Stimulated activated naive CD4-positive, alpha-beta T cell treated with Interleukin-2 at 50 U/mL for 16 hours (primary cell): Measurements from ENCODE around the gene MAST1.
"Not testable (repeated sequence)": the region's sequence is repeated elsewhere in the genome, so short reads cannot be mapped to it uniquely, and the experiment has no call there.

Experiments used
- DNase-seq: peaks from one replicate; lab custom pipeline; 2025; lab: John Stamatoyannopoulos, UW

Gene MAST1

DNA sequence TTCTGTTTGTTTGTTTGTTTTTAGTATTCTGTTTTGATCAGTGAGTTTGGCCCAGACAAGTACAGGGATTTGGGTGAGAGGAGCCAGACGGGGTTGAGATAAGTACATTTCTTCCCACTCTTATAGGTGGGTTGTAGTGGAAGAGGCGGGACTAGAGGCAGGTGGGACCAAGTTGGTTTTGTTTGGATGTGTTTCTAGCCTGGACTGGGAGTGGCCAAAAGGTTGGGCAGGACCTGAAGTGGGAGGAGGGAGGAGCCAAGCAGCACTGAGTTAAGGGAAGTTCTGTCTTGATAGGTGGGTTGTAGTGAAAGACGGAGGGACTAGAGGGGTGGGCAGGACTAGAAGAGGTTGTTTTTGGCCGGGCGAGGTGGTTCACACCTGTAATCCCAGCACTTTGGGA lies 33.9 kb downstream of the MAST1 start:
- DNase-seq = no peak

DNA sequence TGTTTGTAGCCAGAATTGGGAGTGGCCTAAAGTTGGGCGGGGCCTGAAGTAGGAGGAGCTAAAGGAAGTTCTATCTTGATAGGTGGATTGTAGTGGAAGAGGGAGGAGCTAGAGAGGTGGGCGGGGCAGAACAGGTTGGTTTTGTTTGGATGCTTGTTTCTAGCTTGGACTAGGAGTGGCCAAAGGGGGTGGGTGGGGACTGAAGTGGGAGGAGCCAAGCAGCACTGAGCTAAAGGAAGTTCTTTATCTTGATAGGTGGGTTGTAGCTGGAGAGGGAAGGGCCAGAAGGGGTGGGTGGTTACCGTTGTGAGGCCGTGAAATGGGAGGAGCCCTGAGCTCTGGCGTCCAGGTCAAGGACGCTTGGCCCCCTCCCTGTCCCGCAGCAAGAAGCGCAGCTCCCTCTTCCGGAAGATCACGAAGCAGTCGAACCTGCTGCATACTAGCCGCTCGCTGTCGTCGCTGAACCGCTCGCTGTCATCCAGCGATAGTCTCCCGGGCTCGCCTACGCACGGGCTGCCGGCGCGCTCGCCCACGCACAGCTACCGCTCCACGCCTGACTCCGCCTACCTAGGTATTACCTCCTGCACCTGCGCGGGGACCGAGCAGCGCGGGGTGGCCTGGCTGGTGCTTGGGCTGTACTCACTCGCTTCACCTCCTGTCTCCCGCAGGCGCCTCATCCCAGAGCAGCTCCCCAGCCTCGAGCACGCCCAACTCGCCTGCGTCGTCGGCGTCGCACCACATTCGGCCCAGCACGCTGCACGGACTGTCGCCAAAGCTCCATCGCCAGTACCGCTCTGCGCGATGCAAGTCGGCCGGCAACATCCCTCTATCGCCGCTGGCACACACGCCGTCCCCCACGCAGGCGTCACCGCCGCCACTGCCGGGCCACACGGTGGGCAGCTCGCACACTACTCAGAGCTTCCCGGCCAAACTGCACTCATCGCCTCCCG lies 34.9 kb downstream of the MAST1 start:
- DNase-seq = peak; percentile 32

DNA sequence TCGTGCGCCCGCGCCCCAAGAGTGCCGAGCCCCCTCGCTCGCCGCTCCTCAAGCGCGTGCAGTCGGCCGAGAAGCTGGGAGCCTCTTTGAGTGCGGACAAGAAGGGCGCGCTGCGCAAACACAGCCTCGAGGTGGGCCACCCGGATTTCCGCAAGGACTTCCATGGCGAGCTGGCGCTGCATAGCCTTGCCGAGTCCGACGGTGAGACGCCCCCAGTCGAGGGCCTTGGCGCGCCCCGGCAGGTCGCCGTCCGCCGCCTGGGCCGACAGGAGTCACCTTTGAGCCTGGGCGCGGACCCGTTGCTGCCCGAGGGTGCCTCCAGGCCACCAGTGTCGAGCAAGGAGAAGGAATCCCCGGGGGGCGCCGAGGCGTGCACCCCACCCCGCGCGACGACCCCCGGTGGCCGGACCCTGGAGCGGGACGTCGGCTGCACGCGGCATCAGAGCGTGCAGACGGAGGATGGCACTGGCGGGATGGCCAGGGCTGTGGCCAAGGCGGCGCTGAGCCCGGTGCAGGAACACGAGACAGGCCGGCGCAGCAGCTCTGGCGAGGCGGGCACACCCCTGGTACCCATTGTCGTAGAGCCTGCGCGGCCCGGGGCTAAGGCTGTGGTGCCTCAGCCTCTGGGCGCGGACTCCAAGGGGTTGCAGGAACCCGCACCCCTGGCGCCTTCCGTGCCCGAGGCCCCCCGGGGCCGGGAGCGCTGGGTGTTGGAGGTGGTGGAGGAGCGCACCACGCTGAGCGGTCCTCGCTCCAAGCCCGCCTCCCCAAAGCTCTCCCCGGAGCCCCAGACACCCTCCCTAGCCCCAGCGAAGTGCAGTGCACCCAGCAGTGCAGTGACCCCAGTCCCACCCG lies 35.8 kb downstream of the MAST1 start:
- no peak for DNase-seq

DNA sequence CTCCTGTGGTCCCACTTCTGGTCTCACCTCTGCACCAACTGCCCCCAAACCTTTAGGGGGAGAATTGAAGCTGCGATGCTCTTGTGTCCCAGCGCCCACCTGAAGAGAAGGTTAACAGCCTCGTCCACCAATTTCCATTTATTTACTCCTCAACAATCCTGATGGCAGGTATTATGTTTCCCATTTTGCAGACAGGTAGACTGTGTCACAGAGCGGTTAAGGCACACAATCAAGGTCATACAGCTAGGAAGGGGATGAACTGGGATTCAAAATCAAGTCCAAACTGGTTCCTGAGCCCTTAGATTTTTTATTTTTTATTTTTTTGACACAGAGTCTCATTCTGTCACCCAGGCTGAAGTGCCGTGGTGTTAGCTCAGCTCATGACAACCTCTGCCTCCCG lies 36.8 kb downstream of the MAST1 start:
- DNase-seq = no peak

DNA sequence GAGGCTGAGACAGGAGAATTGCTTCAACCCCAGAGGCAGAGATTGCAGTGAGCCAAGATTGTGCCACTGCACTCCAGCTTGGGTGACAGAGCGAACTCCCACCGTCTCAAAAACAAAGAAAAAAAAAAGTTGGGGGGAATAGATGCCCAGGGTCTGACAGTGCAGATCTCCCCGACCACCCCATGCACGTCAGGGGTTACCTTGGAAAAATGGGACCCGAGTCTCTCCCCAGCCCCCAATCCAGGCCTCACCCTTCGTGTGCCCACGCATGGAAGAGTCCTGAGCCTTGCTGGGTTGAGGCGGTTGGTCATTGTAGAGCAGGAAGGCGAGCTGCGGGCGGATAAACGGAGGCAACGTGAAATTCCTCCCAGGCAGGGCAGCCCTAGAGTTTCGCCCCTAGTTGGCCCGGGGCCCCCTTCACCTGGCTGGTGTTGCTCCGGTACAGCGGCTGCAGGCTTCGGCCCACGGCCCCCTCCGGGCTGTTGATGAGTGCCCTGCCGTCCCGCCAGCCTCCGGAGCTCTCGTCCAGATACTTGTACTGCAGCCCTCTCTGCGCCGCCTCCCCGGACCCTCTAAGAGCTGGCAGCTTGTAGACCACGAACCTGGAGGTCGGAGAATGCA lies 42.3 kb downstream of the MAST1 start:
- no peak for DNase-seq

DNA sequence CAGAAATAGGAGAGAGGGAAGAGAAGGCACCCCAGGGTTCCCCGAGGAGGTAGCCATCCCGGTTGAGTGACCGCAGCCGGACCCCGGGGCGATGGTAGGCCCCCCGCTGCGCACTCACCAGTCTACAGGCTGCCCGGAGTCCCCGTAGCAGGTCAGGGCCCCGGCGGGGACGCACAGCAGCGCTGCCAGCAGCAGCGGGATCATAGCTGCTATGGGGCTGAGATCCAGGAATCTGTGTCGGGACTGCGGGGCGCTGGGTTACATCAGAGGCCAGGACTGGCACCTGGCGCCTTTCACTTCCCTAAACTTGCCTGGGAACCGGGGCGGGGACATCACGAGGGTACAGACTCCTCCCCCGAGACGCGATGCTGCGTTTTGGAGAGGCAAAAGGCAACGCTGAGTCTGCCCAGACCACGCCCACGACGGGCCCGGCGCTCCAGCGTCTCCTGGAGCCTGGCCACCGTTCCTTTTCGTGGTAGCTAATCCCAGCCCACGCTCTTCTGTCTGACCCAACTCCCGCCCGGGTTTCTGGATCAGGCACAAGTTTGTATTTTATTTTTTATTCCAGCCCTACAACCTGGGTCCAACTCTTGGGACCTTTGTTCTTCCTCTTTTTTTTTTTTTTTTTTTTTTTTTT lies 43.0 kb downstream of the MAST1 start, which contains the start of gene DNASE2:
TSS of gene DNASE2 (minus strand) at position 278 of the 637 bp plus-strand sequence. CDS start at position 204, 74 bp downstream.
- peak; percentile 87 for DNase-seq

DNA sequence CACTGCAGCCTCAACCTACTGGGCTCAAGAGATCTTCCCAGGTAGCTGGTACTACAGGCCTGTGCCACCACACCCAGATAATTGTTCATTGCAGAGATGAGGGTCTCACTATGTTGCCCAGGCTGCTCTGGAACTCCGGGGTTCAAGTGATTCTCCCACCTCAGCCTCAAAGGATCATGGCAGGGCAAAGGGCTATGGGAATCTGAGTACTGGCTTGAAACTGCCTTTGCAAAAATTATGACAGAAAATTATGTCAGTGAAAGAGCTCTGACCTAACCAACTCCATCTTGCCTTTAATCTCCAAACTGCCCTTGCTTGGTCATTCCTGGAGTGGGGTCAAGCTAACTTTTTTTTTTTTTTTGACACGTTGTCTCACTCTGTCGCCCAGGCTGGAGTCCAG lies 44.3 kb downstream of the MAST1 start:
- DNase-seq = no peak

DNA sequence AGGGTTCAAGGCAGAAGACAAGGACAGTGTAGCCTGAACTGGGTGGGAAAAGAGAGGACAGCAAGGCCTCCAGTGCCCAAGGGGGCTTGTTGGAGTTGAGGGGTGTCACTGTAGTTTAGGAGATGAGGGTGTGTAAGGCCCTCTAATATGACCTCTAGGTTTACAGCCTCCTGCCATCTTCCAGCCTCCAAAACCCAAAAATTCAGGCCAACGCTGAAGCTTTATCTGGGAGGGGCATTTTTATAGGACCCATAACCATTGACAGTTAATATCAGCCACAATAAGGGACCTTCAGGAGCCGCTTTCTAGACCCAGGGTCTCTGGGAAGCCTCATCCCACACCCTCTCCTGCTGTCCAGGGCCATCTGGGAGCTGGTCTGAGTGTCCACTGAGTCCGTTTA lies 45.9 kb downstream of the MAST1 start:
- no peak for DNase-seq

DNA sequence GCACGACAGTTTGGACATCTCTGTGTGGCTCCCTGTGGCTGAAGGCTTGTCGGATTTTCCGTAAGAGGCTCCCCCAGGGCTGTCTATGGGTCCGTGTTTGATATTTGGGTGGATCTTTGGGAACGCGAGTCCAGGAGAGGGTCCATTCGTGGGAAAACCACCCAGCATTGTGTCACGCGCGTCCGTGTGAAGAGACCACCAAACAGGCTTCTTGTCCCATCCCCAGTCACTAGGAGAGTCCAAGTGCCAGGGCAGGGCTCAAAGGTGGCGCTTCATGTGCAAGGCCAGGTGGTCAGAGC lies 46.3 kb downstream of the MAST1 start:
- DNase-seq = no peak

DNA sequence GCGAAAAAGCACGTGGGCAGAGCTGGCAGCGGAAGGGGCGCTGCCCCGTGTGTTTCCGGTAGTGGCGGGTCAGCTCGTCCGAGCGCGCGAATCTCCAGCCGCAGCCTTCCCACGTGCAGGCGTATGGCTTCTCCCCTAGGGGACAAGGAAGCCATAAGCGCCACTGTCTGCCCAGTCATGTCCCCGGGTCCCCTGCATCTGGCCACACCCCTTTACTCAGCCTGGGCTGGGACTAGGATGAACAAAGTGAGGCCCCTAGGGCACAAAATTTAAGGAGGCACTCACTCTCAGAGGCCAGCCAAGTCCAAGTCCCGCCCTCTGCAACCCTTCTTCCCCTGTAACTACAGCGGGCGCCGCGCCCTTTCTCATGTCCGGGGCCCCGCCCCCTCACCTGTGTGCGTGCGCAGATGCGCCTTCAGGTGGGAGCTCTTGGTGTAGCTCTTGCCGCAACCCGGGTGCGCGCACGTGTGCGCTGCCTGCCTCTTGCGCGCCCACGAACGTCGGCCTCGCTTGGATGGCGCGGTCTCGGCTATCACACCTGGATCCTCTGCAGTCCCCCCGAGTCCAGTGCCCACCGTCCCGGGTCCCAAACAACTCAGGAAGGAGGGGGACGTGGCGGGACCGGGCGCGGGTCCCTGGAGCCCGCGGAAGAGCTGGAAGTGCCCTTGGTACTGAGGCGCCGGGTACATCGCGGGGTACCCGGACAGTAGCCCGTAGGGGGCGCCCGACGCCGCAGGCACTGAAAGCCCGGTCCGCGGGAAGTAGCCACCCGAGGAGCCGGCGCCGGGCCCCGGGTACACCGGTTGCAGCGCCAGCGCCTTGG lies 46.8 kb downstream of the MAST1 start:
- peak; percentile 87 for DNase-seq

DNA sequence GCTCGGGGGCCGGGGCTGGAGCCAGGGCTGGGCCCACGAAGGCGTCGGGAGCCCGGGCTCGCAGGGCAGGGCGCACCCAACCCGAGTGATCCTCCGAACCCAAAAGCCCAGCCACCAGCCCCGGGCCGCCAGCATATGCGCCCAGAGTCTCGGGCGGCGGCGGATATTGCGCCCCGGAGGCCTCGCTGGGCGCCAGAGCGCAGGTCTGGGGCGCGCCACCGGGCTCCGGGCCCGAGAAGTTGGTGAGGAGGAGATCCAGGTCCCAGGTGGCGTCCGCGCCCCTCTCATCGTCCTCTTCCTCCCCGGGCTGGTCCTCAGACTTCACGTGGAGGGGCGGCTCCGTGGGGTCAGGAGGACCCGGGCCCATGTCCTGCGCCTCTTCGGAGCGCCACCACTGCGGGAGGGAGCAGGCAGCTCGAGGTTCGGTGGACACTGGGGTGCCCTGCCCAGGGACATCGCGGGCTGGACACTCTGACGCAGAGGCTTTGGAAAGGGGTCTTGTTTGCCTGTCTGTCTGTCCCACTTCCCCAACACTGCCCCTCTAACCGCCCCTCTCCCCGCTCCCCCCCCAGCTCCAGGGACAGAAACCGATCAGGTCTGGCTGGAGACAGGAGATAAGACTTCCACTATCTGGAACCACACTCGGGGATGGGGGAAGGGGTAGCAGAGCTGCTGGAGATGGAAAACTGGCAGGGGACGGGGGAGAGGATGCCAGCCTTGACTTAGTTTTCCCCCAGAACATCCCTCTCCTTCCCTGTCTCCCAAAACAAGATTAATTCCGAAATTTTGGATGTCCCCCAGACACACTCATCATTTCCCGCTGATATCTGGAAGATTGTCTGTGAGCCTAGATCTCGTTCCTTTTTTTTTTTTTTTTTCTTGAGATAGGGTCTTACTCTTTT lies 47.7 kb downstream of the MAST1 start:
- no peak for DNase-seq

DNA sequence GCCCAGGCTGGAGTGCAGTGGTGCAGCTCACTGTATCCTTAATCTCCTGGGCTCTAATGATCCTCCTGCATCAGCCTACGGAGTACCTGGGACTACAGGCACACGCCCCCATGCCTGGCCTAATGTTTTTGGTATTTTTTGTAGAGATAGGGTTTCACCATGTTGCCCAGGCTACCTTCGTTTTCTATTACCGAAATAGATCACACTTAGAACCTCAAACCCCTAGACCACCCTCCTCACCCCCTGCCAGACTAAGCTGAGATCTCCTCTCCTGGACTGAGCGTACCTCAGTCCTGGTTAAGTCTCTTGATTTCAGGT lies 48.3 kb downstream of the MAST1 start:
- no peak for DNase-seq

DNA sequence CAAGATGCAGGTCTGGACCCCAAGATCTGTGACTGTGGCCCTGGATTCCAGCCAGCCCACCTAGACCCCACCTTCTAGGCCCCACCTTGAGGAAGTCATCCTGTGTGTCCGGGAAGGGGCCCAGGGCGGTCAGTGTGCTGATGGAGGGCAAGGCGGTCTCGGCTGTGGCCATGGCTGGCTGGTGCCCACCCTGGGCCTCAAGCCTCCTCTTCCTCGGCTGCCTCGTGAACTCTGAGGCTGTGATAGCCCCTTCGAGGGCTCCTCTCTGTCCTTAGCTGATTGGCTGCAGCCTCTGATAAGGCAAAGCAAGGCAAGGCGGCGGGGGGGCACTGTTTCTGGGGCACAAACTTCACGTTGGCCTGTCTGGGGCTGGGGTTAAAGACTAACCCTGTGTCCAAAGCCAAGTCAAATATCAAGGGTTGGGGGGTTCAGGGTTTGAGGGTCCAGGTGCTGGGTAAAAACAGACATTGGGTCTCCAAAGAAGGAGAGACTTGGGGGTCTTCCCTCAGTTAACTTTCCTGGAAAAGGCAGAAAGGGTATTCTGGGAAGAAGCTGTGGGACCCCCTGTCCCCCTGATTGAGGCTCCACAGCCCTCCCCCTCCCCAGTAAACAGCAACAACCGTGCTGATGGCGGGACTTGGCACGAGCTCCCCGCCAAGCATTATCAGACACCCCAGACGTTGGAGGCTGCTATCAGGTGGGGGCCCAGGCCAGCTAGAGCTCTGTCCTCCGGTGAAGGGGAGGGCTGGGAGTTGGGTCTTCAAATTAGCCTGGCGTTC lies 48.8 kb downstream of the MAST1 start, which contains the start of gene KLF1:
TSS of gene KLF1 (minus strand) at position 233 of the 779 bp plus-strand sequence. CDS start at position 172, 61 bp downstream.
- no peak for DNase-seq

DNA sequence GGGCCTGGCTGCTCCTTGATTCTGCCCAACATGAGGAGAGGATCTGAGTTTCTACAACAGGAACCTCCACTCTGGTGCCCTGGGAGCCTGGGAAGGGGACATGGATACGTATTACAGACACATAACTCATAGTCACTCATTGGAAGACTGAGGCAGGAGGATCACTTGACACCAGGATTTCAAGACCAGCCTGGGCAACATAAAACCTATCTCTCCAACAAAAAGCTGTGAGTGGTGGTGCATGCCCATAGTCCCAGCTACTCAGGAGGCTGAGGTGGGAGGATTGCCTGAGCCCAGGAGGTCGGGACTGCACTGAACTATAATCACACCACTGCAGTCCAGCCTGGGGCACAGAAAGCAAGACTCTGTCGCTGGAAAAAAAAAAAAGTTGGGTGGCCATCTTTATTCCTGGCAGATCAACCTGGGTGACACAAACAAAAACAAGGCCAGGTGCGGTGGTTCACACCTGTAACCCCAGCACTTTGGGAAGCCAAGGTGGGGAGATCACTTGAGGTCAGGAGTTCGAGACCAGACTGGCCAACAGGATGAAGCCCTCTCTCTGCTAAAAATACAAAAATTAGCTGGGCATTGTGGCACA lies 49.8 kb downstream of the MAST1 start:
- DNase-seq = no peak

DNA sequence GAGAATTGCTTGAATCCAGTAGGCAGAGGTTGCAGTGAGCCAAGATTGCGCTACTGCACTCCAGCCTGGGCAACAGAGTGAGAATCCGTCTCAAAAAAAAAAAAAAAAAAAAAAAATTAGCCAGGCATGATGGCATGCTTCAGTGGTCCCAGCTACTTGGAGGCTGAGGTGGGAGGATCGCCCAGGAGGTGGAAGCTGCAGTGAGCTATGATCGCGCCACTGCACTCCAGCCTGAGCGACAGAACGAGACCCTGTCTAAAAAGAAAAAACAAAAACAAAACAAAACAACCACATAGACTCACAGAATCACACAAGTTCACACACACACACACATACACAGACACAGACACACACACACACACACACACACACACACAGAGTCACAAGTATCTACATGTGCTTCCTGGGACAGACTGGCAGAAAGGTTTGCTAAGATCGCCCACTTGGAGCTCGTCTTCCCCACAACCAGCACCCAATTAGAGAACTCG lies 52.0 kb downstream of the MAST1 start:
- DNase-seq = not testable (repeated sequence)

DNA sequence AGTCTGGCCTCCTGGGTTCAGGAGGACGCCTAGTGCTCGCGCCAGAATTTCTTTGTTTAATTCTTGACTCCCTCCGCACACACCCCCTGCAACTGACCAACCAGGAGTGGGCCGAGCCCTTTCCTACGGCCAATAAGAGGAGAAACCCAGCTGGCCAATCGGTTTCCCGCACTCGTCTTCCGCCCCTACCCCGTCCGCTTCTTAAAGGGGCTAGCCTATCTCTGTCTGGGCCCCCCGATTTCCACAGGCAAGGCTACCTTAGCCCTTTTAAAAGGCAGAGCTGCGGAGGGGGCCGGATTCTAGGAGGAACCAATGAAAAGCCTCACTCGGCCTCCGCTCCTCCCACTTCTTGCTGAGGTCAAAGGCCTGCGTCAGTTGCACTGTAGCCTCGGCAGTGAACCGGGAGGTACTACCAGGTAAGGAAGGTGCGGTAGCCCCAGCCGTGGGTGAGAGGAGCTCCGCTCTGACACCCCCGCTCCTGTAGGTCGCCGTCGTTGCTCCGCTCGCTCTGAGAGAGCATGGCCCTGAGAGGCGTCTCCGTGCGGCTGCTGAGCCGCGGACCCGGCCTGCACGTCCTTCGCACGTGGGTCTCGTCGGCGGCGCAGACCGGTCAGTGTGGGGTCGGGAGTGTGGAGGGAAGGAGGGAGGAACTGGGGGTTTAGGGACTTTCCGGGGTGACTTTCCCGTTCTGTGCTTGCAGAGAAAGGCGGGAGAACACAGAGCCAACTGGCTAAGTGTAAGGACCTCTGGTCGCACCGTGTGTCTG lies 52.7 kb downstream of the MAST1 start, which contains the start of gene GCDH:
TSS of gene GCDH (plus strand) at position 374 of the 766 bp plus-strand sequence. CDS start at position 519, 145 bp downstream.
- DNase-seq = peak; percentile 98

DNA sequence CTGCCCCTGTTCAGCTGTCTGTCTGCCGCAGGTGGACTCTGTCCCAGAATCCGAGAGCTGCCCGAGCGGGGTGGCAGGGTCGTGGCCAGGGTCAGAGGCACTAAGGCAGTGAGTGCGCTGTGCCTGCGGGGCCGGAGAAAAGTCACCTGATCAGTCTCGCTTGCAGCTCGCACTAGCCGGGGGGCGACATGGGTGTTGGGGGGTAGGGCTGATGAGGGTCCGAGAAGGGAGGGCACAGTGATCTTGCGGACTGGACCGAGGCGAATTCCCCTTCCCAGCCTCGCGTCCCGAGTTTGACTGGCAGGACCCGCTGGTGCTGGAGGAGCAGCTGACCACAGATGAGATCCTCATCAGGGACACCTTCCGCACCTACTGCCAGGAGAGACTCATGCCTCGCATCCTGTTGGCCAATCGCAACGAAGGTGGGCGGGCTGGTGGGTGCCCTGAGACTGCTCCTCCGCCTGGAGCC lies 53.3 kb downstream of the MAST1 start:
- DNase-seq = no peak

DNA sequence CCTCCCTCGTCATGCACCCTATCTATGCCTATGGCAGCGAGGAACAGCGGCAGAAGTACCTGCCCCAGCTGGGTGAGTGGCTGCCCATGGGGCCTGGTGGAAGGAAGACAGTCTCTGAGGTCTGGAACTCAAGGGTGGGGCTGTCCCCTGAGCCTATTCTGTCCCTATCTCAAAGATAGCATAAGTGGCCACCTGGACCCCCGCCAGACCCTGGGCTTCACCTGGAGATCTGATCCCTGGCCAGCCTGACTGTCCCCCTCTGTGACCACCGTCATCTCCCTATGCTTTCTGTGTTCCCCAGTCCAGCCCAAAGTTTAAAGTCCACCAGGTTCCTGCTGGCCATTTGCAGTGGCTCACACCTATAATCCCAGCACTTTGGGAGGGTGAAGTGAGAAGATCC lies 55.3 kb downstream of the MAST1 start:
- no peak for DNase-seq
